Keratinocyte (primary cell): ENCODE measurements around the gene FMO1. TPM values are rescaled to one million over a fixed set of nuclear protein-coding genes. Genes with fewer than 3 reads are reported as not detected.
"Not testable (repeated sequence)": the region's sequence is repeated elsewhere in the genome, so short reads cannot be mapped to it uniquely, and the experiment has no call there.

Experiments
- DNase-seq: peaks from one replicate; pipeline ENCODE4 v3.0.0-alpha.2; 2011; ENCODE audit warnings: low read depth, missing footprints, low spot score
- FAIRE-seq: peaks from 2 replicates; lab custom pipeline; 2011; peaks lifted over from hg19 to GRCh38; lab: Jason Lieb, UNC
- H2AFZ ChIP-seq: 2 replicates; pipeline ENCODE4 v1.6.0; 2012; ENCODE audit warnings: low read length, control low read depth, inconsistent platforms; ENCODE audit not compliant: control insufficient read depth
- H3K27ac ChIP-seq: 2 replicates; pipeline ENCODE4 v1.5.1; 2011; ENCODE audit warnings: low read length; ENCODE audit not compliant: control insufficient read depth, insufficient read depth
- H3K27me3 ChIP-seq: 3 replicates; pipeline ENCODE4 v1.6.0; 2011; ENCODE audit warnings: low read length; ENCODE audit not compliant: control insufficient read depth, insufficient read depth; ENCODE audit errors: extremely low read depth
- H3K36me3 ChIP-seq, 2 experiments: 2 replicates in 1 of 2; 3 replicates in 1 of 2; pipeline ENCODE4 v1.5.1; 2011; ENCODE audit warnings: low read length in 2 of 2, mild to moderate bottlenecking in 1 of 2; ENCODE audit not compliant: control insufficient read depth in 2 of 2, insufficient read depth in 2 of 2; ENCODE audit errors: extremely low read depth in 1 of 2
- H3K4me1 ChIP-seq: 3 replicates; pipeline ENCODE4 v1.5.1; 2011; ENCODE audit warnings: low read length; ENCODE audit not compliant: control insufficient read depth, insufficient read depth; ENCODE audit errors: extremely low read depth
- H3K4me2 ChIP-seq: 3 replicates; pipeline ENCODE4 v1.6.0; 2011; ENCODE audit warnings: low read depth, low read length; ENCODE audit not compliant: control insufficient read depth, insufficient read depth; ENCODE audit errors: extremely low read depth
- H3K4me3 ChIP-seq, 3 experiments: fragments of 200-600 bp in 1 of 3; sonication (generic) in 1 of 3; 2 replicates in 2 of 3; 3 replicates in 1 of 3; pipeline ENCODE4 v1.5.1; 2011 to 2016; ENCODE audit warnings: low read length in 3 of 3, mild to moderate bottlenecking in 3 of 3, control low read depth in 2 of 3, inconsistent platforms in 1 of 3, low read depth in 1 of 3, mixed read lengths in 1 of 3, mixed run types in 1 of 3, moderate library complexity in 1 of 3; ENCODE audit not compliant: control insufficient read depth in 2 of 3, insufficient read depth in 2 of 3; ENCODE audit errors: extremely low read depth in 1 of 3
- H3K79me2 ChIP-seq: 2 replicates; pipeline ENCODE4 v1.6.0; 2012; ENCODE audit warnings: low read length; ENCODE audit not compliant: control insufficient read depth, insufficient read depth
- H3K9ac ChIP-seq: 3 replicates; pipeline ENCODE4 v1.6.0; 2011; ENCODE audit warnings: low read length; ENCODE audit not compliant: control insufficient read depth, insufficient read depth; ENCODE audit errors: extremely low read depth
- H3K9me1 ChIP-seq: 3 replicates; pipeline ENCODE4 v1.6.0; 2011; ENCODE audit warnings: low read length; ENCODE audit not compliant: control insufficient read depth, insufficient read depth; ENCODE audit errors: extremely low read depth
- H3K9me3 ChIP-seq: 2 replicates; pipeline ENCODE4 v1.5.1; 2012; ENCODE audit warnings: low read depth, low read length; ENCODE audit not compliant: control insufficient read depth
- H4K20me1 ChIP-seq: 3 replicates; pipeline ENCODE4 v1.6.0; 2011; ENCODE audit warnings: low read length; ENCODE audit not compliant: control insufficient read depth, insufficient read depth; ENCODE audit errors: extremely low read depth
- EZH2 ChIP-seq: IDR thresholded peaks from one replicate; pipeline ENCODE4 v1.6.1; 2012; ENCODE audit warnings: inconsistent platforms, mild to moderate bottlenecking, low read length, moderate library complexity
- dilution Hi-C: fragments of 300-500 bp; cut with MboI; formaldehyde crosslinking; loops from one replicate; pipeline ENCODE4 v1.7.0; 2020; ENCODE audit warnings: low sequenced_read_pairs; ENCODE audit not compliant: extremely low pct_ligation_motif_present
- polyA plus RNA-seq, 5 experiments: library from polyadenylated mRNA; depleted of rRNA in 3 of 5; stranded (reverse) in 3 of 5; stranded (forward) in 1 of 5; unstranded in 1 of 5; fragments of >200 nt; gene quantifications; 1 replicate in 1 of 5; 2 replicates in 3 of 5; 3 replicates in 1 of 5; pipeline versions ENCODE4 v1.2.1 to v1.2.3, GENCODE V29; 2011 to 2012; ENCODE audit warnings: missing spikeins in 2 of 5, low read depth in 1 of 5, low replicate concordance in 1 of 5
- TF ChIP-seq, protein P1 (sequence below), 3 experiments: IDR thresholded peaks in 1 of 3; conservative IDR thresholded peaks in 1 of 3; optimal IDR thresholded peaks in 1 of 3; 2 replicates in 2 of 3; 3 replicates in 1 of 3; pipeline versions ENCODE3 to v1.5.1; 2011; ENCODE audit warnings: low read length in 3 of 3, mild to moderate bottlenecking in 3 of 3, moderate library complexity in 2 of 3, control low read depth in 1 of 3, inconsistent platforms in 1 of 3; ENCODE audit not compliant: insufficient read depth in 2 of 3; ENCODE audit errors: extremely low read depth in 1 of 3

FMO1 gene
- polyA plus RNA-seq, 1 donor (not counting 4 experiments of a cell fraction or from before 2014, with no cell fraction given): 0.07 TPM

- H3K27me3 ChIP-seq: no peaks in the 10 kb centered on the region
- H3K9me1 ChIP-seq: no peaks in the 10 kb centered on the region
- dilution Hi-C loops: no loop called here
- no peaks in the 10 kb centered on the region for H3K9me3 ChIP-seq
- H3K36me3 ChIP-seq: no peaks in the 10 kb centered on the region
- FAIRE-seq: no peak
- no peak overlapping the region for H3K4me3 ChIP-seq
- no peak overlapping the region for H2AFZ ChIP-seq
- H4K20me1 ChIP-seq: no peaks in the 10 kb centered on the region
- H3K9ac ChIP-seq: no peak overlapping the region
- no peak overlapping the region for H3K4me2 ChIP-seq
- H3K27ac ChIP-seq: no peak overlapping the region
- no peaks in the 10 kb centered on the region for H3K4me1 ChIP-seq
- H3K79me2 ChIP-seq: no peaks in the 10 kb centered on the region
- TF ChIP-seq, protein P1, sequence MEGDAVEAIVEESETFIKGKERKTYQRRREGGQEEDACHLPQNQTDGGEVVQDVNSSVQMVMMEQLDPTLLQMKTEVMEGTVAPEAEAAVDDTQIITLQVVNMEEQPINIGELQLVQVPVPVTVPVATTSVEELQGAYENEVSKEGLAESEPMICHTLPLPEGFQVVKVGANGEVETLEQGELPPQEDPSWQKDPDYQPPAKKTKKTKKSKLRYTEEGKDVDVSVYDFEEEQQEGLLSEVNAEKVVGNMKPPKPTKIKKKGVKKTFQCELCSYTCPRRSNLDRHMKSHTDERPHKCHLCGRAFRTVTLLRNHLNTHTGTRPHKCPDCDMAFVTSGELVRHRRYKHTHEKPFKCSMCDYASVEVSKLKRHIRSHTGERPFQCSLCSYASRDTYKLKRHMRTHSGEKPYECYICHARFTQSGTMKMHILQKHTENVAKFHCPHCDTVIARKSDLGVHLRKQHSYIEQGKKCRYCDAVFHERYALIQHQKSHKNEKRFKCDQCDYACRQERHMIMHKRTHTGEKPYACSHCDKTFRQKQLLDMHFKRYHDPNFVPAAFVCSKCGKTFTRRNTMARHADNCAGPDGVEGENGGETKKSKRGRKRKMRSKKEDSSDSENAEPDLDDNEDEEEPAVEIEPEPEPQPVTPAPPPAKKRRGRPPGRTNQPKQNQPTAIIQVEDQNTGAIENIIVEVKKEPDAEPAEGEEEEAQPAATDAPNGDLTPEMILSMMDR (optimal IDR thresholded peaks at IDR 0.05 in 1 of 3, IDR thresholded peaks at IDR 0.05 in 1 of 3, conservative IDR thresholded peaks at IDR 0.05 in 1 of 3; ENCODE audit: extremely low read depth in 1 of 3, insufficient read depth in 2 of 3, low read length in 3 of 3): no peak
- TF ChIP-seq EZH2: no peak
- no peak for DNase-seq
Measured at GRCh38 chr1:171231326-171231725, 17.0 kb upstream of the FMO1 start.

- TF ChIP-seq EZH2: no peak
- TF ChIP-seq, protein P1 (optimal IDR thresholded peaks at IDR 0.05 in 1 of 3, IDR thresholded peaks at IDR 0.05 in 1 of 3, conservative IDR thresholded peaks at IDR 0.05 in 1 of 3; ENCODE audit: extremely low read depth in 1 of 3, insufficient read depth in 2 of 3, low read length in 3 of 3): no peak
- no peaks in the 10 kb centered on the region for H3K36me3 ChIP-seq
- H2AFZ ChIP-seq: no peak overlapping the region
- H3K4me2 ChIP-seq: no peak overlapping the region
- H3K4me3 ChIP-seq: no peak overlapping the region
- no peaks in the 10 kb centered on the region for H3K79me2 ChIP-seq
- no peak for FAIRE-seq
- DNase-seq: no peak
- no peak overlapping the region for H3K27ac ChIP-seq
- no peaks in the 10 kb centered on the region for H4K20me1 ChIP-seq
- H3K9me3 ChIP-seq: no peaks in the 10 kb centered on the region
- H3K9me1 ChIP-seq: no peaks in the 10 kb centered on the region
- H3K27me3 ChIP-seq: no peaks in the 10 kb centered on the region
- no peaks in the 10 kb centered on the region for H3K4me1 ChIP-seq
- dilution Hi-C loops: no loop called here
- no peak overlapping the region for H3K9ac ChIP-seq
Measured at GRCh38 chr1:171233183-171233582, 15.1 kb upstream of the FMO1 start.

DNA sequence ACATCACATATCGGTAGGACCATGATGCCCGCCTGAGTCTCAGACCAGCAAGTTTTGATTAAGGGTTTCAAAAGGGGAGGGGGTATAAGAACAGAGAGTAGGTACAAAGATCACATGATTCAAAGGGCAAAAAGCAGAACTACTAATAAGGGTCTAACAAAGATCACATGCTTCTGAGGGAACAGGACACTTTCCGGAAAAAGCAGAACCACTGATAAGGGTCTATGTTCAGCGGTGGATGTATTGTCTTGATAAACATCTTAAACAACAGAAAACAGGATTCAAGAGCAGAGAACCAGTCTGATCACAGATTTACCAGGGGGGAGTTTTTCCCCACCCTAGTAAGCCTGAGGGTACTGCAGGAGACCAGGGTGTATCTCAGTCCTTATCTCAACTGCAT is 12.1 kb upstream of the FMO1 start:
- FAIRE-seq, H3K4me3 ChIP-seq, H3K79me2 ChIP-seq, H4K20me1 ChIP-seq, H3K27ac ChIP-seq, H3K36me3 ChIP-seq, dilution Hi-C loops, H3K9ac ChIP-seq, H3K4me2 ChIP-seq, H2AFZ ChIP-seq, H3K9me3 ChIP-seq, H3K9me1 ChIP-seq, H3K4me1 ChIP-seq, DNase-seq, H3K27me3 ChIP-seq: not testable (repeated sequence)
